NT2/D1 (cell line): ENCODE data around the gene FAM171A1.
"Not testable (repeated sequence)": the region's sequence is repeated elsewhere in the genome, so short reads cannot be mapped to it uniquely, and the experiment has no call there.

Experiments
- SUZ12 ChIP-seq: IDR thresholded peaks from 2 replicates; pipeline ENCODE4 v1.6.1; 2011; ENCODE audit not compliant: insufficient read length, insufficient read depth; ENCODE audit errors: extremely low read depth
- YY1 ChIP-seq: IDR thresholded peaks from 2 replicates; pipeline ENCODE4 v1.6.1; 2011; ENCODE audit not compliant: insufficient read length, insufficient read depth
- ZNF274 ChIP-seq: IDR thresholded peaks from 2 replicates; pipeline ENCODE4 v1.6.1; 2011; ENCODE audit warnings: mild to moderate bottlenecking, low read depth, low read length

GRCh38 chr10:15409350-15409749, 38.3 kb upstream of the FAM171A1 start:
- TF ChIP-seq SUZ12, ZNF274, YY1: not testable (repeated sequence)
